Activated naive CD8-positive, alpha-beta T cell treated with anti-CD3 and anti-CD28 coated beads for 36 hours (primary cell): ENCODE data around the gene GRPEL1. TPM values are rescaled to one million over a fixed set of nuclear protein-coding genes. Genes with fewer than 3 reads are reported as not detected.
A peak's percentile ranks its signal among the peaks of the same experiment; 100 is the strongest.

ENCODE experiments used
- DNase-seq: peaks from one replicate; pipeline ENCODE4 v3.0.0; 2021
- H3K27ac Mint-ChIP-seq: one replicate; pipeline ENCODE4 v1.8.0; 2022; ENCODE audit warnings: mild to moderate bottlenecking, moderate library complexity, mixed read lengths
- H3K27me3 Mint-ChIP-seq: one replicate; pipeline ENCODE4 v1.8.0; 2022; ENCODE audit warnings: mild to moderate bottlenecking, mixed read lengths
- H3K36me3 Mint-ChIP-seq: one replicate; pipeline ENCODE4 v1.8.0; 2021; ENCODE audit warnings: mild to moderate bottlenecking, mixed read lengths
- H3K4me1 Mint-ChIP-seq: one replicate; pipeline ENCODE4 v1.8.0; 2021; ENCODE audit warnings: mixed read lengths
- H3K4me3 Mint-ChIP-seq: one replicate; pipeline ENCODE4 v1.8.0; 2022; ENCODE audit warnings: mild to moderate bottlenecking, moderate library complexity, mixed read lengths
- H3K9me3 Mint-ChIP-seq: one replicate; pipeline ENCODE4 v1.8.0; 2022; ENCODE audit warnings: mixed read lengths
- total RNA-seq, 2 experiments: library from RNA; stranded (reverse); gene quantifications; one replicate each; pipeline ENCODE4 v1.2.3, GENCODE V29; 2021

GRPEL1 gene
- total RNA-seq, 2 experiments from 2014 or later: 96.6 to 109 TPM

GRCh38 chr4:7048642-7049041 is 19.2 kb downstream of the GRPEL1 start:
- no peak overlapping the region for H3K27ac Mint-ChIP-seq
- no peak for DNase-seq
- H3K27me3 Mint-ChIP-seq: no peaks in the 10 kb centered on the region
- H3K4me1 Mint-ChIP-seq: peaks cover 55% of the 10 kb centered on the region
- H3K36me3 Mint-ChIP-seq: no peaks in the 10 kb centered on the region
- no peaks in the 10 kb centered on the region for H3K9me3 Mint-ChIP-seq
- H3K4me3 Mint-ChIP-seq: no peak overlapping the region

DNA sequence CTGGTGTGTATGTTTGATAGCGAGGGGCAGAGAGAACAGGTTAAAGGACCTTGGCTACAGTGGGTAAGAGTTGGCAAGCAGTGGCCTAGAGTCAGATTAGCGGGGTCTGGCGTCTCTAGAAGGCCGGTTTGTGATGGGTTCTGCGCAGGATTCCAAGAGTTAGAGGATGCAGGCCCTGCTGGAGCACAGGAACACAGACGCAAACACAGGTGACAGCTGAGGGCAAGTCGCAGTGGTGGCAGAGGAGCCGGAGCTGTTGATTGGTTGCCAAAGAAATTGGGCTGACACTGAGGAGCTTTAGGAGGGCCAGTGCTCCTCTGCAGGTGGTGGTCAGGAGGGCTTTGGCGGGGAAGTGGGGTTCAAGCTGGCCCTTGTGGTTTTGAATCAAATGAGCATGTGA is 20.9 kb downstream of the GRPEL1 start:
- DNase-seq: no peak
- peaks cover under 1% of the 10 kb centered on the region for H3K27me3 Mint-ChIP-seq
- H3K36me3 Mint-ChIP-seq: no peaks in the 10 kb centered on the region
- H3K4me1 Mint-ChIP-seq: peaks cover 51% of the 10 kb centered on the region
- H3K9me3 Mint-ChIP-seq: no peaks in the 10 kb centered on the region
- no peak overlapping the region for H3K4me3 Mint-ChIP-seq
- no peak overlapping the region for H3K27ac Mint-ChIP-seq

- H3K4me3 Mint-ChIP-seq: peak overlapping the region; percentile 9
- no peaks in the 10 kb centered on the region for H3K9me3 Mint-ChIP-seq
- H3K27ac Mint-ChIP-seq: no peak overlapping the region
- H3K4me1 Mint-ChIP-seq: peaks cover 53% of the 10 kb centered on the region
- peaks cover 4% of the 10 kb centered on the region for H3K27me3 Mint-ChIP-seq
- H3K36me3 Mint-ChIP-seq: no peaks in the 10 kb centered on the region
- no peak for DNase-seq
These were observed 21.6 kb downstream of the GRPEL1 start for GRCh38 chr4:7045961-7046921.

DNA sequence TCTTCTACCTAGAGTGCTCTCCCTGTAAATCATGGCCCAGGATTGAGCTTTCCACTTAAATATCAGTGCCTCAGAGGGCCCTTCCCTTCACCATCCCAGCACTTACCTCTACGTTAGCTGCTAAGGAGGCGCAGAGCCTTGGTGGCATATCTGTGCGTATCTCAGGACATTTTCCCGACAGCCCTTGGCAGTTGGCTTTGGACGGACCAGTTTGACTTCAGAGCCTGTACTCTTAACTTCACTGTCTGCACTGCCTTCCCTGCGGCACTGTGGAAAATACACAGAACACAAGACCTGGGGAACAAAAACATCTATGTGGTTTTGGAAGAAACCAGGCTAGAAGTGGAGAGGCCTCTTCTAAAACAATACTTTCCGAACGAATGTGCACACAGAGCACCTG is 22.3 kb downstream of the GRPEL1 start:
- peaks cover 53% of the 10 kb centered on the region for H3K4me1 Mint-ChIP-seq
- no peak for DNase-seq
- H3K36me3 Mint-ChIP-seq: no peaks in the 10 kb centered on the region
- no peak overlapping the region for H3K27ac Mint-ChIP-seq
- peaks cover 4% of the 10 kb centered on the region for H3K27me3 Mint-ChIP-seq
- H3K9me3 Mint-ChIP-seq: no peaks in the 10 kb centered on the region
- peak overlapping the region; percentile 89 for H3K4me3 Mint-ChIP-seq

- Mint-ChIP-seq H3K27ac (peak overlapping the region; percentile 75), H3K4me1 (peaks cover 48% of the 10 kb centered on the region), H3K36me3 (no peaks in the 10 kb centered on the region), H3K27me3 (peaks cover 4% of the 10 kb centered on the region), H3K9me3 (no peaks in the 10 kb centered on the region), H3K4me3 (peak overlapping the region; percentile 89)
- no peak for DNase-seq
These were observed 23.5 kb downstream of the GRPEL1 start for GRCh38 chr4:7044137-7044930.

GRCh38 chr4:7043284-7044136 is 24.4 kb downstream of the GRPEL1 start, which contains the start of gene TADA2B:
TADA2B (plus strand) TSS chr4:7043372; CDS start chr4:7043580, 208 bp downstream.
- no peaks in the 10 kb centered on the region for H3K9me3 Mint-ChIP-seq
- no peaks in the 10 kb centered on the region for H3K36me3 Mint-ChIP-seq
- H3K4me1 Mint-ChIP-seq: peaks cover 42% of the 10 kb centered on the region
- DNase-seq: peak; percentile 57
- H3K4me3 Mint-ChIP-seq: peak within 1 kb of the TSS; percentile 89
- H3K27ac Mint-ChIP-seq: peak within 1 kb of the TSS; percentile 78
- H3K27me3 Mint-ChIP-seq: peaks cover 4% of the 10 kb centered on the region

GRCh38 chr4:7042503-7043283 is 25.2 kb downstream of the GRPEL1 start:
- Mint-ChIP-seq H3K9me3 (no peaks in the 10 kb centered on the region), H3K36me3 (no peaks in the 10 kb centered on the region), H3K4me1 (peaks cover 40% of the 10 kb centered on the region), H3K27ac (peak overlapping the region; percentile 78), H3K27me3 (peaks cover 4% of the 10 kb centered on the region), H3K4me3 (peak overlapping the region; percentile 86)
- DNase-seq: peak; percentile 97

GRCh38 chr4:7041801-7042502 is 25.9 kb downstream of the GRPEL1 start:
- peaks cover 4% of the 10 kb centered on the region for H3K27me3 Mint-ChIP-seq
- H3K4me1 Mint-ChIP-seq: peaks cover 36% of the 10 kb centered on the region
- no peak for DNase-seq
- H3K9me3 Mint-ChIP-seq: no peaks in the 10 kb centered on the region
- H3K27ac Mint-ChIP-seq: peak overlapping the region; percentile 34
- no peaks in the 10 kb centered on the region for H3K36me3 Mint-ChIP-seq
- peak overlapping the region; percentile 81 for H3K4me3 Mint-ChIP-seq

- Mint-ChIP-seq H3K4me1 (peaks cover 30% of the 10 kb centered on the region), H3K4me3 (no peak overlapping the region), H3K9me3 (no peaks in the 10 kb centered on the region), H3K36me3 (no peaks in the 10 kb centered on the region), H3K27ac (no peak overlapping the region), H3K27me3 (peaks cover 4% of the 10 kb centered on the region)
- DNase-seq: no peak
These were observed 26.6 kb downstream of the GRPEL1 start for GRCh38 chr4:7041246-7041645.

GRCh38 chr4:7040765-7041164 is 27.1 kb downstream of the GRPEL1 start:
- no peak overlapping the region for H3K4me3 Mint-ChIP-seq
- peaks cover 25% of the 10 kb centered on the region for H3K4me1 Mint-ChIP-seq
- DNase-seq: no peak
- no peaks in the 10 kb centered on the region for H3K9me3 Mint-ChIP-seq
- H3K36me3 Mint-ChIP-seq: no peaks in the 10 kb centered on the region
- peaks cover 4% of the 10 kb centered on the region for H3K27me3 Mint-ChIP-seq
- no peak overlapping the region for H3K27ac Mint-ChIP-seq

- H3K27ac Mint-ChIP-seq: no peak overlapping the region
- H3K27me3 Mint-ChIP-seq: peaks cover 4% of the 10 kb centered on the region
- H3K4me1 Mint-ChIP-seq: peaks cover 7% of the 10 kb centered on the region
- H3K4me3 Mint-ChIP-seq: no peak overlapping the region
- H3K9me3 Mint-ChIP-seq: no peaks in the 10 kb centered on the region
- no peak for DNase-seq
- no peaks in the 10 kb centered on the region for H3K36me3 Mint-ChIP-seq
These were observed 30.4 kb downstream of the GRPEL1 start for GRCh38 chr4:7037425-7037824.

DNA sequence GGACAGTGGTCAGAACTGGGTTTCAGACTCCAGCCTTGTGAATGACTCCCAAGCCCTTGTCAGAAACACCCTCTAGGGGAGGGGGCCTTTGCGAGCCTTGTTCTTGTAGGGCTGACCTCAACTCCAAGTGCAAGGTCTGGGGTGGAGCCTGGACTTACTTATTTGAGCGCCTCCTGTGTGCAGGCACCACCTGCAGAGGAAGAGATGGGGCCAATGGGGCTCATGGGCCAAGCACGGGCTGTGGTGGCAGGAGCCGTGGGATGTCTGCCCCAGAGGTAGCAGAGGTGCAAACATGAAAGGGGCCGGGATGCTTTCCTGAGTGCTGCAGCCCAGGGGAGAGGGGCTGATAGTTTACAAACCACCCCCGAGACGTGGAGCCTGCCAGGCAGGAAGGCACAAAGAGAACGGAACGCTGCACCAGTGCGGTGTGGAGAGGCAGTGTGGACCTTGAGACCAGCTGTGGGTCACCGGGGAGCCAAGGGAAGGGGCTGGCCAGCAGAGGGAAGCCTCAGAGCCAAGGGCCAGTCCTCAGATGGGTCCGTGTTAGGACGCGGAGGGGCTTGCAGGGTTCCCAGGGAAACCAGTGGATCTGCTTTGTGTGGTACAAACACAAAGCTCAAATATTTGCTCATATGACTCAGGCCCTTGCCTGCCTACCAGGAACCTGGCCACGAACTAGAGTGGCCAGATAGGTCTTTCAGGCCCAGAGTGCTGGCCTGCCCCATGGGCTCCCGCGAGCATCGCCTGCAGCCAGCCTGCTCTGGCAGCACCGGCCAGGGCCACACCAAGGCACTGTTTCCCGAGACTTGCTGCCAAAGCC is 33.4 kb downstream of the GRPEL1 start:
- H3K9me3 Mint-ChIP-seq: no peaks in the 10 kb centered on the region
- no peak for DNase-seq
- no peak overlapping the region for H3K27ac Mint-ChIP-seq
- H3K27me3 Mint-ChIP-seq: no peaks in the 10 kb centered on the region
- H3K36me3 Mint-ChIP-seq: peaks cover 3% of the 10 kb centered on the region
- H3K4me3 Mint-ChIP-seq: no peak overlapping the region
- peaks cover 1% of the 10 kb centered on the region for H3K4me1 Mint-ChIP-seq

DNA sequence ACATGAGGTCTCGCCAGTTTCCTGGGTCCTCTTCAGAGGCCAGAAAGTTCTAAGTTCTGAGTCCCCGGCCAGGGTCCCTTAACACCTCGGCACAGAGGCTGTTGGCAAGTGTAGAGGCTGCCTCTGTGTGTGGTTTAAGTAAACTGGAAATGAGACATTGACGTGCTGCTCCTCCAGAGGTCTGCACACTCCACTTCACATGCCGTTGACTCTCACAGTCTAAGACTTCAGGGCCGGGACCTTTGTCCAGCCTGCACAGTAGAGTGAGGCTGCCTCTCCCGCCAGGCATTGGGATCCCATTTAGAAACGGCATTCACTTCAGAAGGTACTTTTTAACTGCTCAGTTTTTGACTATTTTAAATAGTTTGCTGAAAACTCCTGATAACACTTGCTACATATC is 35.3 kb downstream of the GRPEL1 start:
- DNase-seq: no peak
- H3K27me3 Mint-ChIP-seq: no peaks in the 10 kb centered on the region
- H3K36me3 Mint-ChIP-seq: peaks cover 8% of the 10 kb centered on the region
- no peak overlapping the region for H3K4me3 Mint-ChIP-seq
- no peaks in the 10 kb centered on the region for H3K9me3 Mint-ChIP-seq
- peaks cover 1% of the 10 kb centered on the region for H3K4me1 Mint-ChIP-seq
- H3K27ac Mint-ChIP-seq: no peak overlapping the region
